WTC11 (cell line): Measurements from ENCODE around the gene PQBP1. TPM values are rescaled to one million over a fixed set of nuclear protein-coding genes. Genes with fewer than 3 reads are reported as not detected.

ENCODE experiments used
- ATAC-seq: fragments of 200-7000 bp; cut with Tn5 transposase; 2 replicates; pipeline ENCODE4 v1.10.0; 2021; ENCODE audit warnings: mild to moderate bottlenecking, moderate library complexity
- CTCF ChIA-PET: fragments of 300-600 bp; sonication (Branson Sonifier 250); formaldehyde crosslinking; loops from one replicate; lab custom pipeline; 2021; ENCODE audit warnings: antibody characterized with exemption; lab: Charles Lee
- POLR2A ChIA-PET: fragments of 350-600 bp; sonication (Branson Sonifier 250); formaldehyde crosslinking; loops from one replicate; lab custom pipeline; 2021; ENCODE audit warnings: antibody characterized with exemption; lab: Charles Lee
- DNase-seq: peaks from one replicate; pipeline ENCODE4 v3.0.0; 2021; ENCODE audit warnings: low spot score
- H3K27ac Mint-ChIP-seq: 2 replicates; pipeline ENCODE4 v1.8.0; 2021; ENCODE audit warnings: mixed read lengths
- H3K27me3 Mint-ChIP-seq: 2 replicates; pipeline ENCODE4 v1.8.0; 2021; ENCODE audit warnings: low read depth, mild to moderate bottlenecking, moderate library complexity, mixed read lengths
- H3K36me3 Mint-ChIP-seq: 2 replicates; pipeline ENCODE4 v1.8.0; 2021; ENCODE audit warnings: mixed read lengths
- H3K4me1 Mint-ChIP-seq: 2 replicates; pipeline ENCODE4 v1.8.0; 2022; ENCODE audit warnings: mixed read lengths
- H3K4me3 Mint-ChIP-seq: 2 replicates; pipeline ENCODE4 v1.8.0; 2021; ENCODE audit warnings: mild to moderate bottlenecking, moderate library complexity, mixed read lengths
- H3K9me3 Mint-ChIP-seq: 2 replicates; pipeline ENCODE4 v1.8.0; 2021; ENCODE audit warnings: mixed read lengths
- CREB1 ChIP-seq: sonication (generic); formaldehyde crosslinking; IDR thresholded peaks from 2 replicates; pipeline ENCODE4 v1.8.0; 2023; ENCODE audit warnings: mild to moderate bottlenecking, missing genetic modification reagents
- EMX1 ChIP-seq: fragments of 250-450 bp; sonication (Bioruptor Pico); IDR thresholded peaks from 2 replicates; pipeline ENCODE4 v1.8.0; 2021; ENCODE audit warnings: mild to moderate bottlenecking
- ETV6 ChIP-seq: sonication (generic); formaldehyde crosslinking; IDR thresholded peaks from 2 replicates; pipeline ENCODE4 v1.8.1; 2022; ENCODE audit warnings: mild to moderate bottlenecking, missing genetic modification reagents
- FOXJ3 ChIP-seq: sonication (generic); formaldehyde crosslinking; IDR thresholded peaks from 2 replicates; pipeline ENCODE4 v1.9.0; 2021; ENCODE audit warnings: missing genetic modification reagents, mild to moderate bottlenecking, borderline replicate concordance
- FOXK1 ChIP-seq: sonication (generic); formaldehyde crosslinking; IDR thresholded peaks from 2 replicates; pipeline ENCODE4 v1.8.0; 2022; ENCODE audit warnings: mild to moderate bottlenecking, moderate library complexity, missing genetic modification reagents
- JAZF1 ChIP-seq: fragments of 250-450 bp; sonication (Bioruptor Pico); IDR thresholded peaks from 2 replicates; pipeline ENCODE4 v1.9.0; 2021; ENCODE audit warnings: moderate library complexity, mild to moderate bottlenecking, inconsistent platforms
- MXD4 ChIP-seq: fragments of 250-450 bp; sonication (Bioruptor Pico); IDR thresholded peaks from 2 replicates; pipeline ENCODE4 v1.8.0; 2021; ENCODE audit warnings: mild to moderate bottlenecking, moderate library complexity, borderline replicate concordance
- NR2C2 ChIP-seq: sonication (generic); formaldehyde crosslinking; IDR thresholded peaks from 2 replicates; pipeline ENCODE4 v1.8.0; 2022; ENCODE audit warnings: mild to moderate bottlenecking, missing genetic modification reagents
- OVOL2 ChIP-seq: fragments of 250-450 bp; sonication (Bioruptor Pico); IDR thresholded peaks from 2 replicates; pipeline ENCODE4 v1.9.0; 2021; ENCODE audit warnings: mild to moderate bottlenecking, borderline replicate concordance
- RORB ChIP-seq: fragments of 250-450 bp; sonication (Bioruptor Pico); IDR thresholded peaks from 2 replicates; pipeline ENCODE4 v1.9.0; 2021; ENCODE audit warnings: mild to moderate bottlenecking
- SP1 ChIP-seq: sonication (generic); formaldehyde crosslinking; conservative IDR thresholded peaks from 2 replicates; pipeline ENCODE4 v1.8.1; 2022; ENCODE audit warnings: missing genetic modification reagents
- ZNF138 ChIP-seq: sonication (generic); formaldehyde crosslinking; conservative IDR thresholded peaks from 2 replicates; pipeline ENCODE4 v1.8.1; 2022; ENCODE audit warnings: mild to moderate bottlenecking, moderate library complexity, missing genetic modification reagents
- ZNF263 ChIP-seq: sonication (generic); formaldehyde crosslinking; IDR thresholded peaks from 2 replicates; pipeline ENCODE4 v1.8.1; 2022; ENCODE audit warnings: low read depth, mild to moderate bottlenecking, moderate library complexity, missing genetic modification reagents
- ZNF396 ChIP-seq: fragments of 250-450 bp; sonication (Bioruptor Pico); IDR thresholded peaks from 2 replicates; pipeline ENCODE4 v1.8.0; 2021; ENCODE audit warnings: mild to moderate bottlenecking, moderate library complexity, borderline replicate concordance
- ZNF416 ChIP-seq: fragments of 250-450 bp; sonication (Bioruptor Pico); IDR thresholded peaks from 2 replicates; pipeline ENCODE4 v1.9.0; 2021; ENCODE audit warnings: mild to moderate bottlenecking, inconsistent platforms
- ZNF423 ChIP-seq: fragments of 250-450 bp; sonication (Bioruptor Pico); IDR thresholded peaks from 2 replicates; pipeline ENCODE4 v2.1.2; 2022; ENCODE audit warnings: mild to moderate bottlenecking, moderate library complexity
- total RNA-seq: library from RNA; stranded (reverse); gene quantifications from 3 replicates; pipeline ENCODE4 v1.2.3, GENCODE V29; 2021
- TF ChIP-seq, protein P1 (sequence below): fragments of 250-450 bp; sonication (Bioruptor Pico); IDR thresholded peaks from 2 replicates; pipeline ENCODE4 v1.9.0; 2021; ENCODE audit warnings: mild to moderate bottlenecking, borderline replicate concordance
- TF ChIP-seq, protein P2 (sequence below): sonication (generic); formaldehyde crosslinking; IDR thresholded peaks from 2 replicates; pipeline ENCODE4 v1.8.1; 2022; ENCODE audit warnings: low read depth, missing genetic modification reagents, borderline replicate concordance
- TF ChIP-seq, protein P3 (sequence below): sonication (generic); formaldehyde crosslinking; IDR thresholded peaks from 2 replicates; pipeline ENCODE4 v1.8.1; 2023; ENCODE audit warnings: mild to moderate bottlenecking, missing genetic modification reagents, borderline replicate concordance
- TF ChIP-seq, protein P4 (sequence below): sonication (generic); formaldehyde crosslinking; IDR thresholded peaks from 2 replicates; pipeline ENCODE4 v1.8.1; 2023; ENCODE audit warnings: mild to moderate bottlenecking, missing genetic modification reagents

The PQBP1 gene
- total RNA-seq, 1 experiment from 2014 or later, result 79.4 TPM

DNA sequence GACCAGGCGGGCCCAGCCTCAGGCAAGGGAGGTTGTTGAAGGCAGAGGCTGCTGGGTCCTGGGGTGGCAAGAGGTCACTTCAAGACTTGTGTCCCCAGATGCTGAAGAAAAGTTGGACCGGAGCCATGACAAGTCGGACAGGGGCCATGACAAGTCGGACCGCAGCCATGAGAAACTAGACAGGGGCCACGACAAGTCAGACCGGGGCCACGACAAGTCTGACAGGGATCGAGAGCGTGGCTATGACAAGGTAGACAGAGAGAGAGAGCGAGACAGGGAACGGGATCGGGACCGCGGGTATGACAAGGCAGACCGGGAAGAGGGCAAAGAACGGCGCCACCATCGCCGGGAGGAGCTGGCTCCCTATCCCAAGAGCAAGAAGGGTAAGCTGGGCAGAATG, 4.4 kb downstream of the PQBP1 start (continued):
- TF ChIP-seq CREB1 (CRISPR knock-in tag) (no peak), FOXK1 (CRISPR knock-in tag) (no peak), SP1 (no peak), RORB (CRISPR knock-in tag) (no peak), ZNF423 (CRISPR knock-in tag) (no peak)
- TF ChIP-seq, all 79 proteins: peak for 0

DNA sequence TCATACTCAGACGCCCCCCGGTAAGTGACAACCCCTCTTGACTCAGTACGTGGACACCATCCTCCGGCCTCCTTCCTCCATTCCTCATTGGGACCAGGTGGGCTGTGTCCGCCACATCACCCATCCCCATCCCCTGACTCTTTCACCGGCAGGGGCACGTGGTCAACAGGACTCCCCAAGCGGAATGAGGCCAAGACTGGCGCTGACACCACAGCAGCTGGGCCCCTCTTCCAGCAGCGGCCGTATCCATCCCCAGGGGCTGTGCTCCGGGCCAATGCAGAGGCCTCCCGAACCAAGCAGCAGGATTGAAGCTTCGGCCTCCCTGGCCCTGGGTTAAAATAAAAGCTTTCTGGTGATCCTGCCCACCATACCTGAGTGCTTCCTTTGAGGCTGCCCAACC, 5.0 kb downstream of the PQBP1 start:
- Mint-ChIP-seq H3K9me3 (no peaks in the 10 kb centered on the region), H3K27me3 (no peaks in the 10 kb centered on the region), H3K36me3 (peaks cover 19% of the 10 kb centered on the region), H3K27ac (no peak overlapping the region), H3K4me1 (0 out of 2 replicates have a peak, but pooled peaks cover 3% of the 10 kb centered on the region), H3K4me3 (no peak overlapping the region)
- no peak for ATAC-seq
- CTCF ChIA-PET, result interaction anchor here (0.9 to 1.6 kb wide), 2 partner anchors 10 to 11 kb away, joined by 3 to 4 read pairs; no protein-coding TSS in a partner anchor
- DNase-seq, result no peak
- TF ChIP-seq NR2C2 (CRISPR knock-in tag) (no peak), OVOL2 (CRISPR knock-in tag) (no peak), FOXJ3 (CRISPR knock-in tag) (no peak), JAZF1 (CRISPR knock-in tag) (no peak), EMX1 (CRISPR knock-in tag) (no peak), ETV6 (CRISPR knock-in tag) (no peak), ZNF396 (CRISPR knock-in tag) (no peak), ZNF263 (CRISPR knock-in tag) (no peak), MXD4 (CRISPR knock-in tag) (no peak), ZNF416 (CRISPR knock-in tag) (no peak), ZNF138 (CRISPR knock-in tag) (no peak)
- TF ChIP-seq, protein P1, sequence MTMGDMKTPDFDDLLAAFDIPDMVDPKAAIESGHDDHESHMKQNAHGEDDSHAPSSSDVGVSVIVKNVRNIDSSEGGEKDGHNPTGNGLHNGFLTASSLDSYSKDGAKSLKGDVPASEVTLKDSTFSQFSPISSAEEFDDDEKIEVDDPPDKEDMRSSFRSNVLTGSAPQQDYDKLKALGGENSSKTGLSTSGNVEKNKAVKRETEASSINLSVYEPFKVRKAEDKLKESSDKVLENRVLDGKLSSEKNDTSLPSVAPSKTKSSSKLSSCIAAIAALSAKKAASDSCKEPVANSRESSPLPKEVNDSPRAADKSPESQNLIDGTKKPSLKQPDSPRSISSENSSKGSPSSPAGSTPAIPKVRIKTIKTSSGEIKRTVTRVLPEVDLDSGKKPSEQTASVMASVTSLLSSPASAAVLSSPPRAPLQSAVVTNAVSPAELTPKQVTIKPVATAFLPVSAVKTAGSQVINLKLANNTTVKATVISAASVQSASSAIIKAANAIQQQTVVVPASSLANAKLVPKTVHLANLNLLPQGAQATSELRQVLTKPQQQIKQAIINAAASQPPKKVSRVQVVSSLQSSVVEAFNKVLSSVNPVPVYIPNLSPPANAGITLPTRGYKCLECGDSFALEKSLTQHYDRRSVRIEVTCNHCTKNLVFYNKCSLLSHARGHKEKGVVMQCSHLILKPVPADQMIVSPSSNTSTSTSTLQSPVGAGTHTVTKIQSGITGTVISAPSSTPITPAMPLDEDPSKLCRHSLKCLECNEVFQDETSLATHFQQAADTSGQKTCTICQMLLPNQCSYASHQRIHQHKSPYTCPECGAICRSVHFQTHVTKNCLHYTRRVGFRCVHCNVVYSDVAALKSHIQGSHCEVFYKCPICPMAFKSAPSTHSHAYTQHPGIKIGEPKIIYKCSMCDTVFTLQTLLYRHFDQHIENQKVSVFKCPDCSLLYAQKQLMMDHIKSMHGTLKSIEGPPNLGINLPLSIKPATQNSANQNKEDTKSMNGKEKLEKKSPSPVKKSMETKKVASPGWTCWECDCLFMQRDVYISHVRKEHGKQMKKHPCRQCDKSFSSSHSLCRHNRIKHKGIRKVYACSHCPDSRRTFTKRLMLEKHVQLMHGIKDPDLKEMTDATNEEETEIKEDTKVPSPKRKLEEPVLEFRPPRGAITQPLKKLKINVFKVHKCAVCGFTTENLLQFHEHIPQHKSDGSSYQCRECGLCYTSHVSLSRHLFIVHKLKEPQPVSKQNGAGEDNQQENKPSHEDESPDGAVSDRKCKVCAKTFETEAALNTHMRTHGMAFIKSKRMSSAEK (CRISPR knock-in tag), result no peak
- TF ChIP-seq, protein P2, sequence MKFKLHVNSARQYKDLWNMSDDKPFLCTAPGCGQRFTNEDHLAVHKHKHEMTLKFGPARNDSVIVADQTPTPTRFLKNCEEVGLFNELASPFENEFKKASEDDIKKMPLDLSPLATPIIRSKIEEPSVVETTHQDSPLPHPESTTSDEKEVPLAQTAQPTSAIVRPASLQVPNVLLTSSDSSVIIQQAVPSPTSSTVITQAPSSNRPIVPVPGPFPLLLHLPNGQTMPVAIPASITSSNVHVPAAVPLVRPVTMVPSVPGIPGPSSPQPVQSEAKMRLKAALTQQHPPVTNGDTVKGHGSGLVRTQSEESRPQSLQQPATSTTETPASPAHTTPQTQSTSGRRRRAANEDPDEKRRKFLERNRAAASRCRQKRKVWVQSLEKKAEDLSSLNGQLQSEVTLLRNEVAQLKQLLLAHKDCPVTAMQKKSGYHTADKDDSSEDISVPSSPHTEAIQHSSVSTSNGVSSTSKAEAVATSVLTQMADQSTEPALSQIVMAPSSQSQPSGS (CRISPR knock-in tag), result no peak
- TF ChIP-seq, protein P3, sequence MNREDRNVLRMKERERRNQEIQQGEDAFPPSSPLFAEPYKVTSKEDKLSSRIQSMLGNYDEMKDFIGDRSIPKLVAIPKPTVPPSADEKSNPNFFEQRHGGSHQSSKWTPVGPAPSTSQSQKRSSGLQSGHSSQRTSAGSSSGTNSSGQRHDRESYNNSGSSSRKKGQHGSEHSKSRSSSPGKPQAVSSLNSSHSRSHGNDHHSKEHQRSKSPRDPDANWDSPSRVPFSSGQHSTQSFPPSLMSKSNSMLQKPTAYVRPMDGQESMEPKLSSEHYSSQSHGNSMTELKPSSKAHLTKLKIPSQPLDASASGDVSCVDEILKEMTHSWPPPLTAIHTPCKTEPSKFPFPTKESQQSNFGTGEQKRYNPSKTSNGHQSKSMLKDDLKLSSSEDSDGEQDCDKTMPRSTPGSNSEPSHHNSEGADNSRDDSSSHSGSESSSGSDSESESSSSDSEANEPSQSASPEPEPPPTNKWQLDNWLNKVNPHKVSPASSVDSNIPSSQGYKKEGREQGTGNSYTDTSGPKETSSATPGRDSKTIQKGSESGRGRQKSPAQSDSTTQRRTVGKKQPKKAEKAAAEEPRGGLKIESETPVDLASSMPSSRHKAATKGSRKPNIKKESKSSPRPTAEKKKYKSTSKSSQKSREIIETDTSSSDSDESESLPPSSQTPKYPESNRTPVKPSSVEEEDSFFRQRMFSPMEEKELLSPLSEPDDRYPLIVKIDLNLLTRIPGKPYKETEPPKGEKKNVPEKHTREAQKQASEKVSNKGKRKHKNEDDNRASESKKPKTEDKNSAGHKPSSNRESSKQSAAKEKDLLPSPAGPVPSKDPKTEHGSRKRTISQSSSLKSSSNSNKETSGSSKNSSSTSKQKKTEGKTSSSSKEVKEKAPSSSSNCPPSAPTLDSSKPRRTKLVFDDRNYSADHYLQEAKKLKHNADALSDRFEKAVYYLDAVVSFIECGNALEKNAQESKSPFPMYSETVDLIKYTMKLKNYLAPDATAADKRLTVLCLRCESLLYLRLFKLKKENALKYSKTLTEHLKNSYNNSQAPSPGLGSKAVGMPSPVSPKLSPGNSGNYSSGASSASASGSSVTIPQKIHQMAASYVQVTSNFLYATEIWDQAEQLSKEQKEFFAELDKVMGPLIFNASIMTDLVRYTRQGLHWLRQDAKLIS (CRISPR knock-in tag), result no peak
- TF ChIP-seq, protein P4, sequence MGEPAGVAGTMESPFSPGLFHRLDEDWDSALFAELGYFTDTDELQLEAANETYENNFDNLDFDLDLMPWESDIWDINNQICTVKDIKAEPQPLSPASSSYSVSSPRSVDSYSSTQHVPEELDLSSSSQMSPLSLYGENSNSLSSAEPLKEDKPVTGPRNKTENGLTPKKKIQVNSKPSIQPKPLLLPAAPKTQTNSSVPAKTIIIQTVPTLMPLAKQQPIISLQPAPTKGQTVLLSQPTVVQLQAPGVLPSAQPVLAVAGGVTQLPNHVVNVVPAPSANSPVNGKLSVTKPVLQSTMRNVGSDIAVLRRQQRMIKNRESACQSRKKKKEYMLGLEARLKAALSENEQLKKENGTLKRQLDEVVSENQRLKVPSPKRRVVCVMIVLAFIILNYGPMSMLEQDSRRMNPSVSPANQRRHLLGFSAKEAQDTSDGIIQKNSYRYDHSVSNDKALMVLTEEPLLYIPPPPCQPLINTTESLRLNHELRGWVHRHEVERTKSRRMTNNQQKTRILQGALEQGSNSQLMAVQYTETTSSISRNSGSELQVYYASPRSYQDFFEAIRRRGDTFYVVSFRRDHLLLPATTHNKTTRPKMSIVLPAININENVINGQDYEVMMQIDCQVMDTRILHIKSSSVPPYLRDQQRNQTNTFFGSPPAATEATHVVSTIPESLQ (CRISPR knock-in tag), result no peak
- POLR2A ChIA-PET, result interaction anchor here (0.5 to 1.0 kb wide), 2 partner anchors 9 to 75 kb away, joined by 4 to 5 read pairs; partner anchors contain the start of gene SLC35A2
